ENCODE results near the gene PIK3AP1. TPM values are rescaled to one million over a fixed set of nuclear protein-coding genes. Genes with fewer than 3 reads are reported as not detected.

The PIK3AP1 gene
- total RNA-seq, 1 experiment from 2014 or later: 4.3 TPM

DNA sequence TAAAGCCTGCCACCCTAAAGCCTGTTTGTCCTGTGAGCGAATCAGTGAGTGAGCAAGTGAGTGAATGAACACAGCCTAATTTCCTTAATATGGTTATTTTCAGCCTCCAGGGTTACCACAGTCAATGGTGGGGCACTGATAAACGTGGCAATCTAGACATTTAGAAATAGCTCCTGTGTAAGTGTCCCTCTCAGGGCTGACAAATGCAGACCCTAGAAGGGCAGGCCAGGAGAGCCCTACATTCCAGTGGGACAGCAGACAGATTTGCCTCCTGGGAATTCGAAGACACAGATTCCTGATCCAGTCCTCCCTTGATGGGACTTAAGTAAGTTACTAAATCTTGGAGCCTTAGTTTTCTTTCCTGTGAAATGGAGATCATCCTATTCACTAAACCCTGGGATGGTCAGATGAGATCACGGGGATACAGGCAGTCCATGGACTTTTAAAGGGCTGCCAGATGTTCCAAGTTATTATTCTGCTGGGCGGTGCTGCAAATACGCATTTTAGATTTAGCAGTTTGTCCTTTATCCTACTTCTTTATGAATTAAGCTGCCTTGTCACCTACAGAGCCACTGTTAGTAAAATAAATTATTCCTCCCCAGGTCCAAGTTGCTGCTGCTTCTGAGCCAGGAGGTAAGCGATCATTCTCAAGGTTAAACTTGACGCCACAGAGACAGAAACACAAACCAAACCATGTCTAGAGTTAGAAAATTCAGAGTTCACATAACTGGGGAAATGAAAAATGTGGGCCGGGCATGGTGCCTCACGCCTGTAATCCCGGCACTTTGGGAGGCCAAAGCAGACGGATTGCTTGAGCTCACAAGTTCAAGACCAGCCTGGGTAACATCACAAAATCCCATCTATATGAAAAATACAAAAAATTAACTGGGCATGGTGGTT, 78.7 kb downstream of the PIK3AP1 start (continued):
- TF ChIP-seq STAT6 (CRISPR knock-in tag; conservative IDR thresholded peaks at IDR 0.05; ENCODE audit: low read depth): no peak

DNA sequence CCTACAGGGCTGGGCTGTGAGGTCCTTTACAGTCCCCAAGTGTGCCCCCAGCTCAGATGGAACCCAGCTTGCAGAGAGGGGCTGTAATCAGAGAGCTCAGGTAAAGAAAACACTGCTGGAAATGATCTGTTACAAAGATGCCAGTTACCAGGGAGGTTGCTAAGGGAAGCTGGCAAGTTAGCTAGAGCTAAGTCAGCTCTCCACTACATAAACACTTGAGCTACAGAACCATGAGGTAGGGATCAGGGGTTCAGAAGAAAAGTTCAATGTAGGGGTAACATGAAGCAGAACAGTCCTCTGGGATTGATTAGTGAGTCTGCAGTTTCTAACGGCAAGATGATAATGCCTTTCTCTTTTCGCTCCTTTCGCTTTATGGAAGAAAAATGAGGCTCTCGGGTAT, 80.4 kb downstream of the PIK3AP1 start:
- Mint-ChIP-seq H3K27ac (no peak overlapping the region), H3K27me3 (ENCODE audit: low read depth) (no peaks in the 10 kb centered on the region), H3K9me3 (no peaks in the 10 kb centered on the region), H3K4me1 (no peaks in the 10 kb centered on the region), H3K36me3 (no peaks in the 10 kb centered on the region), H3K4me3 (no peak overlapping the region)
- POLR2A ChIA-PET: no interaction called here
- CTCF ChIA-PET: interaction anchor here (0.8 to 2.1 kb wide), 17 partner anchors 51 to 571 kb away, joined by 3 to 18 read pairs (median 4); no protein-coding TSS in a partner anchor
- TF ChIP-seq OVOL2 (CRISPR knock-in tag; IDR thresholded peaks at IDR 0.05; ENCODE audit: borderline replicate concordance): no peak
- no peak for TF ChIP-seq SMAD4 (CRISPR knock-in tag; IDR thresholded peaks at IDR 0.05)
- no peak for TF ChIP-seq JUN (CRISPR knock-in tag; IDR thresholded peaks at IDR 0.05)
- no peak for TF ChIP-seq ZNF671 (CRISPR knock-in tag; IDR thresholded peaks at IDR 0.05)
- no peak for TF ChIP-seq ZNF263 (CRISPR knock-in tag; IDR thresholded peaks at IDR 0.05; ENCODE audit: low read depth)
- TF ChIP-seq JAZF1 (CRISPR knock-in tag; IDR thresholded peaks at IDR 0.05): no peak
- no peak for TF ChIP-seq NFE2L1 (CRISPR knock-in tag; IDR thresholded peaks at IDR 0.05)
- TF ChIP-seq GTF2I (CRISPR knock-in tag; conservative IDR thresholded peaks at IDR 0.05): no peak
- TF ChIP-seq TEAD1 (CRISPR knock-in tag; IDR thresholded peaks at IDR 0.05): no peak
- TF ChIP-seq, protein P1, sequence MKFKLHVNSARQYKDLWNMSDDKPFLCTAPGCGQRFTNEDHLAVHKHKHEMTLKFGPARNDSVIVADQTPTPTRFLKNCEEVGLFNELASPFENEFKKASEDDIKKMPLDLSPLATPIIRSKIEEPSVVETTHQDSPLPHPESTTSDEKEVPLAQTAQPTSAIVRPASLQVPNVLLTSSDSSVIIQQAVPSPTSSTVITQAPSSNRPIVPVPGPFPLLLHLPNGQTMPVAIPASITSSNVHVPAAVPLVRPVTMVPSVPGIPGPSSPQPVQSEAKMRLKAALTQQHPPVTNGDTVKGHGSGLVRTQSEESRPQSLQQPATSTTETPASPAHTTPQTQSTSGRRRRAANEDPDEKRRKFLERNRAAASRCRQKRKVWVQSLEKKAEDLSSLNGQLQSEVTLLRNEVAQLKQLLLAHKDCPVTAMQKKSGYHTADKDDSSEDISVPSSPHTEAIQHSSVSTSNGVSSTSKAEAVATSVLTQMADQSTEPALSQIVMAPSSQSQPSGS (CRISPR knock-in tag; IDR thresholded peaks at IDR 0.05; ENCODE audit: borderline replicate concordance, low read depth): no peak
- TF ChIP-seq ATF3 (CRISPR knock-in tag; conservative IDR thresholded peaks at IDR 0.05): no peak
- TF ChIP-seq, protein P2, sequence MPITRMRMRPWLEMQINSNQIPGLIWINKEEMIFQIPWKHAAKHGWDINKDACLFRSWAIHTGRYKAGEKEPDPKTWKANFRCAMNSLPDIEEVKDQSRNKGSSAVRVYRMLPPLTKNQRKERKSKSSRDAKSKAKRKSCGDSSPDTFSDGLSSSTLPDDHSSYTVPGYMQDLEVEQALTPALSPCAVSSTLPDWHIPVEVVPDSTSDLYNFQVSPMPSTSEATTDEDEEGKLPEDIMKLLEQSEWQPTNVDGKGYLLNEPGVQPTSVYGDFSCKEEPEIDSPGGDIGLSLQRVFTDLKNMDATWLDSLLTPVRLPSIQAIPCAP (CRISPR knock-in tag; IDR thresholded peaks at IDR 0.05): no peak
- no peak for TF ChIP-seq MXD4 (CRISPR knock-in tag; IDR thresholded peaks at IDR 0.05; ENCODE audit: borderline replicate concordance)
- no peak for TF ChIP-seq EMX1 (CRISPR knock-in tag; IDR thresholded peaks at IDR 0.05)
- TF ChIP-seq ZNF121 (CRISPR knock-in tag; IDR thresholded peaks at IDR 0.05): no peak
- TF ChIP-seq CREB1 (CRISPR knock-in tag; IDR thresholded peaks at IDR 0.05): no peak
- TF ChIP-seq USF2 (CRISPR knock-in tag; IDR thresholded peaks at IDR 0.05): no peak
- ATAC-seq: no peak
- DNase-seq (ENCODE audit: low spot score): no peak

DNA sequence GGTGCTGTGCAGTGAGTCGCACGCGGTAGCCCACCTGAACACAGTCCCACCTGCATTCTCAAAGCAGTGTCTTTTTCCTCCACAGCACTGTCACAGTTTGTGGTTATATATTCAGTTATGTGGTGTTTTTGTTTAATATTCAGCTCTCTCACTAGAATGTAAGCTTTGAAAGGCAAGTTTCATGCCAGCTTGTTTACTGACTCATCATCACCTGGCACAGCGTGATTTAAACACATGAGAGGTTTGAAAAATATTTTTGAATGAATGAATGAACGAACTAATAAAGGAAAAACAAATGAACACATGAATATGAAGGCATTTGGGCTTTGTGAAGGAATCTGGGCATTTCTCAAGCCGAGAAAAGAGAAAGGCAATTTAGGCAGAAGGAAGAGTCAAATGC, 81.6 kb downstream of the PIK3AP1 start:
- Mint-ChIP-seq H3K4me3 (no peak overlapping the region), H3K27ac (no peak overlapping the region), H3K36me3 (no peaks in the 10 kb centered on the region), H3K4me1 (no peaks in the 10 kb centered on the region), H3K9me3 (no peaks in the 10 kb centered on the region), H3K27me3 (ENCODE audit: low read depth) (no peaks in the 10 kb centered on the region)
- ChIA-PET CTCF (interaction anchor here (2.1 kb wide), 1 partner anchor 264 kb away, joined by 10 read pairs; no protein-coding TSS in a partner anchor), POLR2A (no interaction called here)
- ATAC-seq (no peak), DNase-seq (ENCODE audit: low spot score) (no peak)
- TF ChIP-seq CREM (CRISPR knock-in tag; IDR thresholded peaks at IDR 0.05) (no peak), ZMAT4 (CRISPR knock-in tag; IDR thresholded peaks at IDR 0.05) (no peak), ZNF532 (CRISPR knock-in tag; IDR thresholded peaks at IDR 0.05; ENCODE audit: borderline replicate concordance) (no peak)
- TF ChIP-seq, protein P3, sequence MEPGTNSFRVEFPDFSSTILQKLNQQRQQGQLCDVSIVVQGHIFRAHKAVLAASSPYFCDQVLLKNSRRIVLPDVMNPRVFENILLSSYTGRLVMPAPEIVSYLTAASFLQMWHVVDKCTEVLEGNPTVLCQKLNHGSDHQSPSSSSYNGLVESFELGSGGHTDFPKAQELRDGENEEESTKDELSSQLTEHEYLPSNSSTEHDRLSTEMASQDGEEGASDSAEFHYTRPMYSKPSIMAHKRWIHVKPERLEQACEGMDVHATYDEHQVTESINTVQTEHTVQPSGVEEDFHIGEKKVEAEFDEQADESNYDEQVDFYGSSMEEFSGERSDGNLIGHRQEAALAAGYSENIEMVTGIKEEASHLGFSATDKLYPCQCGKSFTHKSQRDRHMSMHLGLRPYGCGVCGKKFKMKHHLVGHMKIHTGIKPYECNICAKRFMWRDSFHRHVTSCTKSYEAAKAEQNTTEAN (CRISPR knock-in tag; IDR thresholded peaks at IDR 0.05): no peak
